ENCODE measurements around the gene SRP68. TPM values are rescaled to one million over a fixed set of nuclear protein-coding genes. Genes with fewer than 3 reads are reported as not detected.

Gene SRP68
- total RNA-seq, 1 experiment from 2014 or later, result 90.7 TPM

DNA sequence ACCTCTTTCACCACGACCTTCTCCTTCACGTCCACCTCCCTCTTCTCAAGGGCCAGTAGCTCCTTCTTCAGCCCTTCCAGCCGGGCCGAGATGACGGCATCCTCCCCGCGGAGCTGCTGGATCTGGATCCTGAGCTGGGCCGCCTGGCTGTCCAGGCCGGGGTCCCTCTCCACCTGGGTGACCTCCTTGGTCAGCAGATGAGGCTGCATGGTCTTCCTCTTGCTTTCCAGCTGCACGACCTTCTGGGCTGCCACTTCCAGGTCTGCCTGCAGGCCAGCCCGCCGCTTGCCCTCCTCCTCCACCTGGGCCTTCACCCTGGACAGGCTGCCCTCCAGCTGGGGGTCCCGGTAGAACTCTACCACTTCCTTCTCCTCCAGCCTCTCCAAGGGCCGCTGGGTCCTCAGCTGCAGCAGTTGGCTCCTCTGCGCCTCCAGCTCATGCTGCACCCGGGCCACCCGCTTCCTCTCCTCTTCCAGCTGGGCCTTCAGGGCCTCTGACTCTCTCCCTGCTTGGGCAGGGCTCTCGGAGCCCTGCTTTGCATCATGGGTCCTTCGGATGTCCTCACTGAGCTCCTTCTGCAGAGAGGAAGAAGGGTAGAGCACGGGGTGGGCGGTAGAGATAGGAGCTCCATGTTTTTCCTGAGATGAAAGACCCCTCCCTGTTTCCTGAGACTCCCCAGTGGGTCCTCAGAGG lies 62.2 kb downstream of the SRP68 start (continued):
- TF ChIP-seq ESRRA (CRISPR knock-in tag; IDR thresholded peaks at IDR 0.05; ENCODE audit: borderline replicate concordance) (no peak), FOXP1 (CRISPR knock-in tag; IDR thresholded peaks at IDR 0.05; ENCODE audit: borderline replicate concordance) (no peak), ZNF416 (CRISPR knock-in tag; IDR thresholded peaks at IDR 0.05) (no peak), KAT7 (CRISPR knock-in tag; IDR thresholded peaks at IDR 0.05; ENCODE audit: borderline replicate concordance) (no peak), GRHL2 (CRISPR knock-in tag; IDR thresholded peaks at IDR 0.05; ENCODE audit: insufficient replicate concordance, severe bottlenecking) (no peak), FOXJ3 (CRISPR knock-in tag; IDR thresholded peaks at IDR 0.05; ENCODE audit: borderline replicate concordance) (no peak), JUN (CRISPR knock-in tag; IDR thresholded peaks at IDR 0.05) (no peak)
- TF ChIP-seq, protein P1, sequence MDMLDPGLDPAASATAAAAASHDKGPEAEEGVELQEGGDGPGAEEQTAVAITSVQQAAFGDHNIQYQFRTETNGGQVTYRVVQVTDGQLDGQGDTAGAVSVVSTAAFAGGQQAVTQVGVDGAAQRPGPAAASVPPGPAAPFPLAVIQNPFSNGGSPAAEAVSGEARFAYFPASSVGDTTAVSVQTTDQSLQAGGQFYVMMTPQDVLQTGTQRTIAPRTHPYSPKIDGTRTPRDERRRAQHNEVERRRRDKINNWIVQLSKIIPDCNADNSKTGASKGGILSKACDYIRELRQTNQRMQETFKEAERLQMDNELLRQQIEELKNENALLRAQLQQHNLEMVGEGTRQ (CRISPR knock-in tag; IDR thresholded peaks at IDR 0.05), result no peak

DNA sequence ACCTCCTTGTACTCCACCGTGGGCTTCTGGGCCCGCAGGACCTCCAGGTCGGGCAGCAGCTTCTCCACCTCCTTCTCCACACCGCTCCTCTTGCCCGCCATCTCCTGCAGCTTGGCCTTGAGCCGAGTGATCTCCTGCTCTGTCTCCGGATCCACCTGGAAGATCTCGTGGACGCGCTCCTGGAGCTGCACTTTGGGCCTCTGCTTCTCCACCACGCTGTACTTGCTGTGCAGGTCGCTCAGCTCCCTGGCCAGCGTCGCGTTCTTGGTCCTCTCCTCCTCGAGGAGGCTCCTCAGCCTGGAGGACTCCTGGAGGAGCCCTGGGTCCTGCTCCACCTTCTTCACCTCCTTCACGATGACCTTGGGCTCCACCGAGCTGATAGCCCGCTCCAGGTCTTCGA lies 62.9 kb downstream of the SRP68 start:
- H3K27me3 Mint-ChIP-seq (ENCODE audit: low read depth), result no peaks in the 10 kb centered on the region
- H3K4me1 Mint-ChIP-seq, result 0 out of 2 replicates have a peak, but pooled peaks cover 2% of the 10 kb centered on the region
- no peak overlapping the region for H3K4me3 Mint-ChIP-seq
- peak overlapping the region; percentile 72; the same call in 1 of the 2 replicates for H3K27ac Mint-ChIP-seq
- ChIA-PET POLR2A (no interaction called here), CTCF (interaction anchor here (0.8 to 7.6 kb wide), 8 partner anchors 10 to 270 kb away, joined by 3 to 112 read pairs (median 3); partner anchors contain the start of genes CDK3 and MRPL38)
- DNase-seq (ENCODE audit: low spot score) (no peak), ATAC-seq (no peak)
- TF ChIP-seq, protein P1 (CRISPR knock-in tag; IDR thresholded peaks at IDR 0.05), result no peak
- H3K9me3 Mint-ChIP-seq, result peaks cover 6% of the 10 kb centered on the region; the same call in 1 of the 2 replicates
- no peaks in the 10 kb centered on the region for H3K36me3 Mint-ChIP-seq

DNA sequence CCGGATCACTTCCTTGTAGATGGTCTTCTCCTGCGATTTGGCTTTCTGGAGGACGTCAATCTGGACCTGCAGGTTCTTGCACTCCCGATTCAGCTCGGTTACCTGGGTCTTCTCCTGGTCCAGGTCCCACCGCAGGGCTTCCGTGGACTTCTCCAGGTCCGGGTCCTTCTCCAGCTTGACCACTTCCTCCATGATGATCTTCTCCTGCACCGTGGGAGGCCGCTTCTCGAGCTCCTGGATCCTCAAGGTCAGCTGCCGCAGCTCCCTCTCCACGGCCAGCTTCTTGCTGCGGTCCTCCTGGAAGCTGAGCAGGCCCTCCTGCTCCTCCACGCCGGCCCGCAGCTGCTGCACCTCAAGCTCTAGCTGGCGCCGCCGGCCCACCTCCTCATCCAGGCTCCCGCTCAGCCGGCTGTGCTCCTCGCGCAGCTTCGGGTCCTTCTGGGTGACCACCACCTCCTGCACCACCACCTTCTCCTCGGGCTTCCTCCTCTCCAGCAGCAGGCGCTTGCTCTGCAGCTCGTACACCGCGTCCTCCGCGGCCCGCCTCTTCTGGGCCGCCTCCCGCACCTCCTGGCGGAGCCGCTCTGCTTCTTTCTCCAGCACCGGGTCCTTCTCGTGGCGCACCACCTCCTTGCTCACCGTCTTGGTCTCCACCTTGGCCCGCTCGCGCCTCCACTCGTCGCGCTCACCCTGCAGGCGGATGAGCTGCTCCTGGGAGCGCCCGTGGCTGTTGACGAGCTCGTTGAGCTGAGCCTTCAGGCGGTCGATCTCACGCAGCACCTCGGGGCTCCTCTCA lies 63.5 kb downstream of the SRP68 start:
- CTCF ChIA-PET, result interaction anchor here (0.6 to 7.6 kb wide), 13 partner anchors 9 to 938 kb away, joined by 3 to 112 read pairs (median 3); partner anchors contain the start of genes CDK3 and MRPL38
- DNase-seq (ENCODE audit: low spot score) (no peak), ATAC-seq (no peak)
- Mint-ChIP-seq H3K36me3 (no peaks in the 10 kb centered on the region), H3K27me3 (ENCODE audit: low read depth) (no peaks in the 10 kb centered on the region), H3K4me1 (no peaks in the 10 kb centered on the region), H3K4me3 (no peak overlapping the region), H3K27ac (no peak overlapping the region), H3K9me3 (peaks cover 6% of the 10 kb centered on the region; the same call in 1 of the 2 replicates)
- POLR2A ChIA-PET, result no interaction called here
- TF ChIP-seq EMX1 (CRISPR knock-in tag; IDR thresholded peaks at IDR 0.05) (no peak), ATF1 (CRISPR knock-in tag; IDR thresholded peaks at IDR 0.05) (no peak), JUN (CRISPR knock-in tag; IDR thresholded peaks at IDR 0.05) (no peak), TEAD4 (CRISPR knock-in tag; IDR thresholded peaks at IDR 0.05) (no peak), HMGA2 (CRISPR knock-in tag; IDR thresholded peaks at IDR 0.05) (no peak), SMAD4 (CRISPR knock-in tag; IDR thresholded peaks at IDR 0.05) (no peak)
- TF ChIP-seq, protein P1 (CRISPR knock-in tag; IDR thresholded peaks at IDR 0.05), result no peak
- TF ChIP-seq, protein P2, sequence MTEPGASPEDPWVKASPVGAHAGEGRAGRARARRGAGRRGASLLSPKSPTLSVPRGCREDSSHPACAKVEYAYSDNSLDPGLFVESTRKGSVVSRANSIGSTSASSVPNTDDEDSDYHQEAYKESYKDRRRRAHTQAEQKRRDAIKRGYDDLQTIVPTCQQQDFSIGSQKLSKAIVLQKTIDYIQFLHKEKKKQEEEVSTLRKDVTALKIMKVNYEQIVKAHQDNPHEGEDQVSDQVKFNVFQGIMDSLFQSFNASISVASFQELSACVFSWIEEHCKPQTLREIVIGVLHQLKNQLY (CRISPR knock-in tag; IDR thresholded peaks at IDR 0.05), result no peak
- TF ChIP-seq, protein P3, sequence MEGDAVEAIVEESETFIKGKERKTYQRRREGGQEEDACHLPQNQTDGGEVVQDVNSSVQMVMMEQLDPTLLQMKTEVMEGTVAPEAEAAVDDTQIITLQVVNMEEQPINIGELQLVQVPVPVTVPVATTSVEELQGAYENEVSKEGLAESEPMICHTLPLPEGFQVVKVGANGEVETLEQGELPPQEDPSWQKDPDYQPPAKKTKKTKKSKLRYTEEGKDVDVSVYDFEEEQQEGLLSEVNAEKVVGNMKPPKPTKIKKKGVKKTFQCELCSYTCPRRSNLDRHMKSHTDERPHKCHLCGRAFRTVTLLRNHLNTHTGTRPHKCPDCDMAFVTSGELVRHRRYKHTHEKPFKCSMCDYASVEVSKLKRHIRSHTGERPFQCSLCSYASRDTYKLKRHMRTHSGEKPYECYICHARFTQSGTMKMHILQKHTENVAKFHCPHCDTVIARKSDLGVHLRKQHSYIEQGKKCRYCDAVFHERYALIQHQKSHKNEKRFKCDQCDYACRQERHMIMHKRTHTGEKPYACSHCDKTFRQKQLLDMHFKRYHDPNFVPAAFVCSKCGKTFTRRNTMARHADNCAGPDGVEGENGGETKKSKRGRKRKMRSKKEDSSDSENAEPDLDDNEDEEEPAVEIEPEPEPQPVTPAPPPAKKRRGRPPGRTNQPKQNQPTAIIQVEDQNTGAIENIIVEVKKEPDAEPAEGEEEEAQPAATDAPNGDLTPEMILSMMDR (IDR thresholded peaks at IDR 0.05), result no peak
- TF ChIP-seq, protein P4, sequence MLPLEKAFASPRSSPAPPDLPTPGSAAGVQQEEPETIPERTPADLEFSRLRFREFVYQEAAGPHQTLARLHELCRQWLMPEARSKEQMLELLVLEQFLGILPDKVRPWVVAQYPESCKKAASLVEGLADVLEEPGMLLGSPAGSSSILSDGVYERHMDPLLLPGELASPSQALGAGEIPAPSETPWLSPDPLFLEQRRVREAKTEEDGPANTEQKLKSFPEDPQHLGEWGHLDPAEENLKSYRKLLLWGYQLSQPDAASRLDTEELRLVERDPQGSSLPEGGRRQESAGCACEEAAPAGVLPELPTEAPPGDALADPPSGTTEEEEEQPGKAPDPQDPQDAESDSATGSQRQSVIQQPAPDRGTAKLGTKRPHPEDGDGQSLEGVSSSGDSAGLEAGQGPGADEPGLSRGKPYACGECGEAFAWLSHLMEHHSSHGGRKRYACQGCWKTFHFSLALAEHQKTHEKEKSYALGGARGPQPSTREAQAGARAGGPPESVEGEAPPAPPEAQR (CRISPR knock-in tag; IDR thresholded peaks at IDR 0.05), result no peak
- TF ChIP-seq, protein P5, sequence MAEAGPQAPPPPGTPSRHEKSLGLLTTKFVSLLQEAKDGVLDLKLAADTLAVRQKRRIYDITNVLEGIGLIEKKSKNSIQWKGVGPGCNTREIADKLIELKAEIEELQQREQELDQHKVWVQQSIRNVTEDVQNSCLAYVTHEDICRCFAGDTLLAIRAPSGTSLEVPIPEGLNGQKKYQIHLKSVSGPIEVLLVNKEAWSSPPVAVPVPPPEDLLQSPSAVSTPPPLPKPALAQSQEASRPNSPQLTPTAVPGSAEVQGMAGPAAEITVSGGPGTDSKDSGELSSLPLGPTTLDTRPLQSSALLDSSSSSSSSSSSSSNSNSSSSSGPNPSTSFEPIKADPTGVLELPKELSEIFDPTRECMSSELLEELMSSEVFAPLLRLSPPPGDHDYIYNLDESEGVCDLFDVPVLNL (CRISPR knock-in tag; IDR thresholded peaks at IDR 0.05; ENCODE audit: borderline replicate concordance, low read depth), result no peak
- TF ChIP-seq, protein P6, sequence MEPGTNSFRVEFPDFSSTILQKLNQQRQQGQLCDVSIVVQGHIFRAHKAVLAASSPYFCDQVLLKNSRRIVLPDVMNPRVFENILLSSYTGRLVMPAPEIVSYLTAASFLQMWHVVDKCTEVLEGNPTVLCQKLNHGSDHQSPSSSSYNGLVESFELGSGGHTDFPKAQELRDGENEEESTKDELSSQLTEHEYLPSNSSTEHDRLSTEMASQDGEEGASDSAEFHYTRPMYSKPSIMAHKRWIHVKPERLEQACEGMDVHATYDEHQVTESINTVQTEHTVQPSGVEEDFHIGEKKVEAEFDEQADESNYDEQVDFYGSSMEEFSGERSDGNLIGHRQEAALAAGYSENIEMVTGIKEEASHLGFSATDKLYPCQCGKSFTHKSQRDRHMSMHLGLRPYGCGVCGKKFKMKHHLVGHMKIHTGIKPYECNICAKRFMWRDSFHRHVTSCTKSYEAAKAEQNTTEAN (CRISPR knock-in tag; IDR thresholded peaks at IDR 0.05), result no peak
